GM23338 (cell line): ENCODE data around the gene HHAT. TPM values are rescaled to one million over a fixed set of nuclear protein-coding genes. Genes with fewer than 3 reads are reported as not detected.
A peak's percentile ranks its signal among the peaks of the same experiment; 100 is the strongest.

ENCODE experiments used
- ATAC-seq: fragments of 200-7000 bp; cut with Tn5 transposase; 3 replicates; pipeline ENCODE4 v1.9.1; 2020
- DNase-seq: peaks from one replicate; pipeline ENCODE4 v3.0.0-alpha.2; 2015; ENCODE audit warnings: low spot score
- H2AFZ ChIP-seq: fragments of 200-600 bp; sonication (generic); 2 replicates; pipeline ENCODE4 v1.8.0; 2016; ENCODE audit warnings: antibody characterized with exemption, mild to moderate bottlenecking, moderate library complexity
- H3F3A ChIP-seq: fragments of 200-600 bp; sonication (generic); replicated peaks from 2 replicates; pipeline ENCODE4 v1.8.0; 2017; ENCODE audit warnings: antibody characterized with exemption, mixed run types, low read depth
- H3K27ac ChIP-seq: fragments of 200-600 bp; sonication (generic); 2 replicates; pipeline ENCODE4 v1.6.1; 2016; ENCODE audit warnings: low read depth
- H3K27me3 ChIP-seq: fragments of 200-600 bp; sonication (generic); 2 replicates; pipeline ENCODE4 v1.8.0; 2016; ENCODE audit warnings: mild to moderate bottlenecking, mixed run types, moderate library complexity; ENCODE audit not compliant: insufficient read depth
- H3K36me3 ChIP-seq: fragments of 200-600 bp; sonication (generic); 2 replicates; pipeline ENCODE4 v1.8.0; 2016; ENCODE audit warnings: mild to moderate bottlenecking; ENCODE audit not compliant: insufficient read depth
- H3K4me1 ChIP-seq: fragments of 200-600 bp; sonication (generic); 2 replicates; pipeline ENCODE4 v1.8.0; 2016; ENCODE audit warnings: mild to moderate bottlenecking, moderate library complexity; ENCODE audit not compliant: insufficient read depth
- H3K4me2 ChIP-seq: fragments of 200-600 bp; sonication (generic); 2 replicates; pipeline ENCODE4 v1.7.1; 2017; ENCODE audit warnings: mixed run types
- H3K4me3 ChIP-seq: fragments of 200-600 bp; sonication (generic); 2 replicates; pipeline ENCODE4 v1.6.1; 2016; ENCODE audit warnings: mixed run types
- H3K79me2 ChIP-seq: fragments of 200-600 bp; sonication (generic); replicated peaks from 2 replicates; pipeline ENCODE4 v1.8.0; 2017; ENCODE audit warnings: mild to moderate bottlenecking; ENCODE audit not compliant: insufficient read depth
- H3K9me2 ChIP-seq: fragments of 200-600 bp; sonication (generic); 2 replicates; pipeline ENCODE4 v1.8.0; 2017; ENCODE audit not compliant: insufficient read depth
- H4K20me1 ChIP-seq: fragments of 200-600 bp; sonication (generic); replicated peaks from 2 replicates; pipeline ENCODE4 v1.8.0; 2017; ENCODE audit warnings: mild to moderate bottlenecking; ENCODE audit not compliant: insufficient read depth
- H3K27ac Mint-ChIP-seq: 2 replicates; pipeline ENCODE4 v1.8.0; 2020; ENCODE audit warnings: inconsistent platforms, mild to moderate bottlenecking, moderate library complexity, mixed read lengths
- H3K27me3 Mint-ChIP-seq: 3 replicates; pipeline ENCODE4 v1.8.0; 2022; ENCODE audit warnings: low read depth, mild to moderate bottlenecking, moderate library complexity, mixed read lengths, inconsistent platforms; ENCODE audit not compliant: insufficient read depth, poor library complexity
- H3K36me3 Mint-ChIP-seq: 3 replicates; pipeline ENCODE4 v1.8.0; 2021; ENCODE audit warnings: low read depth, mild to moderate bottlenecking, inconsistent platforms, moderate library complexity, mixed read lengths
- H3K4me1 Mint-ChIP-seq: 3 replicates; pipeline ENCODE4 v1.8.0; 2020; ENCODE audit warnings: mild to moderate bottlenecking, inconsistent platforms, mixed read lengths
- H3K4me3 Mint-ChIP-seq: 3 replicates; pipeline ENCODE4 v1.8.0; 2021; ENCODE audit warnings: moderate library complexity, mild to moderate bottlenecking, inconsistent platforms, mixed read lengths
- H3K9me3 Mint-ChIP-seq: 3 replicates; pipeline ENCODE4 v1.8.0; 2020; ENCODE audit warnings: moderate library complexity, mild to moderate bottlenecking, inconsistent platforms, mixed read lengths
- POLR2AphosphoS5 ChIP-seq: IDR thresholded peaks from 2 replicates; pipeline ENCODE4 v1.6.1; 2016; ENCODE audit warnings: antibody characterized with exemption, low read depth
- ZNF331 ChIP-seq: fragments of 250-450 bp; sonication (Bioruptor Pico); IDR thresholded peaks from 2 replicates; pipeline ENCODE4 v1.5.0; 2020; ENCODE audit warnings: low read depth, mild to moderate bottlenecking, moderate library complexity
- ZNF462 ChIP-seq: fragments of 250-450 bp; sonication (Bioruptor Pico); IDR thresholded peaks from 2 replicates; pipeline ENCODE4 v1.5.0; 2020; ENCODE audit warnings: mild to moderate bottlenecking, moderate library complexity
- polyA plus RNA-seq: library from polyadenylated mRNA; unstranded; fragments of >200 nt; fragmentation: Nextera tagmentation; extraction: Ambion mirVana; gene quantifications from 2 replicates; pipeline ENCODE4 v1.2.1, GENCODE V29; 2016
- total RNA-seq: library from RNA; depleted of rRNA; stranded (reverse); fragments of >200 nt; shearing (Covaris generic); gene quantifications from 2 replicates; pipeline ENCODE4 v1.2.3, GENCODE V29; 2014

The HHAT gene
- total and polyA plus RNA-seq, 2 experiments from 2014 or later = 0.11 to 0.66 TPM

- peaks cover 2% of the 10 kb centered on the region for H3K27me3 Mint-ChIP-seq
- no peaks in the 10 kb centered on the region for H3K36me3 Mint-ChIP-seq
- no peaks in the 10 kb centered on the region for H3F3A ChIP-seq
- no peak overlapping the region for H3K4me3 Mint-ChIP-seq
- H3K27me3 ChIP-seq = no peaks in the 10 kb centered on the region
- H3K9me2 ChIP-seq = peaks cover 3% of the 10 kb centered on the region; the same call in 1 of the 2 replicates
- no peak overlapping the region for H3K4me2 ChIP-seq
- H3K27ac Mint-ChIP-seq = no peak overlapping the region
- H3K4me3 ChIP-seq = no peak overlapping the region
- DNase-seq (no peak), ATAC-seq (no peak)
- no peaks in the 10 kb centered on the region for H3K36me3 ChIP-seq
- H3K9me3 Mint-ChIP-seq = no peaks in the 10 kb centered on the region
- no peak for TF ChIP-seq ZNF331
- TF ChIP-seq ZNF462 (CRISPR knock-in tag) = no peak
- H4K20me1 ChIP-seq = peaks cover 4% of the 10 kb centered on the region; the same call in 1 of the 2 replicates
- no peak overlapping the region for H3K27ac ChIP-seq
- peak overlapping the region; percentile 4; the same call in 1 of the 2 replicates for H2AFZ ChIP-seq
- H3K4me1 Mint-ChIP-seq = peaks cover 16% of the 10 kb centered on the region
- peaks cover 8% of the 10 kb centered on the region; the same call in 1 of the 2 replicates for H3K4me1 ChIP-seq
- H3K79me2 ChIP-seq = no peaks in the 10 kb centered on the region
These were observed 146.6 kb downstream of the HHAT start for GRCh38 chr1:210475321-210475720.

- Mint-ChIP-seq H3K27me3 (peaks cover 2% of the 10 kb centered on the region), H3K36me3 (no peaks in the 10 kb centered on the region), H3K9me3 (no peaks in the 10 kb centered on the region), H3K4me3 (no peak overlapping the region), H3K27ac (no peak overlapping the region), H3K4me1 (peaks cover 19% of the 10 kb centered on the region)
- DNase-seq (no peak), ATAC-seq (no peak)
- Histone ChIP-seq H3K27me3 (no peaks in the 10 kb centered on the region), H3K4me3 (no peak overlapping the region), H3F3A (no peaks in the 10 kb centered on the region), H3K9me2 (peaks cover 3% of the 10 kb centered on the region; the same call in 1 of the 2 replicates), H3K79me2 (no peaks in the 10 kb centered on the region), H4K20me1 (peaks cover 3% of the 10 kb centered on the region; the same call in 1 of the 2 replicates), H3K27ac (no peak overlapping the region), H3K36me3 (no peaks in the 10 kb centered on the region), H3K4me1 (peaks cover 8% of the 10 kb centered on the region; the same call in 1 of the 2 replicates), H3K4me2 (no peak overlapping the region), H2AFZ (no peak overlapping the region)
- no peak for TF ChIP-seq ZNF331
- TF ChIP-seq POLR2AphosphoS5 = no peak
These were observed 147.1 kb downstream of the HHAT start for GRCh38 chr1:210475806-210476205.
